ENCODE measurements around the gene JHY. TPM values are rescaled to one million over a fixed set of nuclear protein-coding genes. Genes with fewer than 3 reads are reported as not detected.

JHY gene
- total RNA-seq, 1 experiment from 2014 or later = 3.0 TPM

DNA sequence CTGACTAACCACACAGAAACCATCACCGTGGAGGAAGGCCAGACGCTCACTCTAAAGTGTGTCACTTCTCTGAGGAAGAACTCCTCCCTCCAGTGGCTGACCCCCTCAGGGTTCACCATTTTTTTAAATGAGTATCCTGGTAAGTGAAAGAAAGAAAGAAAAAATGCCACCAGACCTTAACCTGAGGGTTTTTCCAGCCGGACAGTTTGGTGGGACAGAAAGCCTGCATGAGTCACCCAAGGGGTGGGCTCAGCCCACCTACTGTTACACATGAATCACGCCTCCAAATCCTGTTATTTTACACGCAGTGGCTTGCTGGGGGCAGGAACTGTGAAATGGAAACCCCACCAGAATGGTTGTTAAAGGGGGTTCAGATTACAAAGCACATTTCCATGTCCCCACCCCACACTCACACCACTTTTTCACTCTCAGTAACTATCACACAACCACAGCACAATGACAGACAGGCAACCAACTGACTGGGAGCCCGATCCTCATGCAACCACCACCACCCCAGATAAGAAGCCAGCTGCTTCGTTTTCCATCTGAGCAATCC is 32.4 kb upstream of the JHY start:
- TF ChIP-seq, protein P1, sequence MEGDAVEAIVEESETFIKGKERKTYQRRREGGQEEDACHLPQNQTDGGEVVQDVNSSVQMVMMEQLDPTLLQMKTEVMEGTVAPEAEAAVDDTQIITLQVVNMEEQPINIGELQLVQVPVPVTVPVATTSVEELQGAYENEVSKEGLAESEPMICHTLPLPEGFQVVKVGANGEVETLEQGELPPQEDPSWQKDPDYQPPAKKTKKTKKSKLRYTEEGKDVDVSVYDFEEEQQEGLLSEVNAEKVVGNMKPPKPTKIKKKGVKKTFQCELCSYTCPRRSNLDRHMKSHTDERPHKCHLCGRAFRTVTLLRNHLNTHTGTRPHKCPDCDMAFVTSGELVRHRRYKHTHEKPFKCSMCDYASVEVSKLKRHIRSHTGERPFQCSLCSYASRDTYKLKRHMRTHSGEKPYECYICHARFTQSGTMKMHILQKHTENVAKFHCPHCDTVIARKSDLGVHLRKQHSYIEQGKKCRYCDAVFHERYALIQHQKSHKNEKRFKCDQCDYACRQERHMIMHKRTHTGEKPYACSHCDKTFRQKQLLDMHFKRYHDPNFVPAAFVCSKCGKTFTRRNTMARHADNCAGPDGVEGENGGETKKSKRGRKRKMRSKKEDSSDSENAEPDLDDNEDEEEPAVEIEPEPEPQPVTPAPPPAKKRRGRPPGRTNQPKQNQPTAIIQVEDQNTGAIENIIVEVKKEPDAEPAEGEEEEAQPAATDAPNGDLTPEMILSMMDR (IDR thresholded peaks at IDR 0.05; ENCODE audit: unreplicated experiment) = no peak
- ChIA-PET POLR2A (interaction anchor here (0.6 kb wide), 1 partner anchor 47 kb away, joined by 3 read pairs; no protein-coding TSS in a partner anchor), CTCF (interaction anchor here (0.6 to 14.6 kb wide), 5 partner anchors 14 to 269 kb away, joined by 3 to 404 read pairs (median 27); no protein-coding TSS in a partner anchor)
- DNase-seq (ENCODE audit: unreplicated experiment) = peak; percentile 13
- no peak overlapping the region for H3K27ac Mint-ChIP-seq (ENCODE audit: low read depth, unreplicated experiment)
- no TSS peak for BruUV-seq (replicated peaks)
- H3K4me1 Mint-ChIP-seq (ENCODE audit: insufficient read depth, unreplicated experiment) = peaks cover 9% of the 10 kb centered on the region
- no peak overlapping the region for H3K4me3 Mint-ChIP-seq (ENCODE audit: unreplicated experiment)
- H3K9me3 Mint-ChIP-seq (ENCODE audit: unreplicated experiment) = no peaks in the 10 kb centered on the region
- no peaks in the 10 kb centered on the region for H3K36me3 Mint-ChIP-seq (ENCODE audit: insufficient read depth, unreplicated experiment)
- intact Hi-C loops (cut with micrococcal nuclease) = no loop called here
- no peaks in the 10 kb centered on the region for H3K27me3 Mint-ChIP-seq (ENCODE audit: insufficient read depth, unreplicated experiment)

DNA sequence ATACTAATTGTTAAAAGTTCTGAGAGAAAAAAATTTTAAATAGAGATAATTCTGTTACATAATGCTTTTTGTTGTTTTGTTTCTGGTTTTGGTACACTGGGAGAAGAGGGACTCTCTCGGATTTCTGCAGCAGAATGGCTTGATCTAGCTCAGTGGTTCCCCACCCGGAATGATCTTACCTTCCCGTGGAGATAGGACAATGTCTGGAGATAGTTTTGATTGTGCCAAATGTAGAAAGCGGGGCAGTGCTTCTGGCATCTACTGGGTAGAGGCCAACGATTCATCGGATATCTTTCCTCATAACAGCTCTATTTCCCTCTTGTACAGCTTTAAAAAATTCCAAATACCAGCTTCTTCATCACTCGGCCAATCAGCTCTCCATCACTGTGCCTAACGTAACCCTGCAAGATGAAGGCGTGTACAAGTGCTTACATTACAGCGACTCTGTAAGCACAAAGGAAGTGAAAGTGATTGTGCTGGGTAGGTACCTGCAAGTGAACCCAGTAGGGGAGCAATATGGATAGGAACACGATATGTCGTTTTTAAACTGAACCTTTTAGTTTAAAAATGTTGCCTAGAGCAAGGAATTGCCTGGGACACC is 31.1 kb upstream of the JHY start:
- Mint-ChIP-seq H3K9me3 (ENCODE audit: unreplicated experiment) (no peaks in the 10 kb centered on the region), H3K27me3 (ENCODE audit: insufficient read depth, unreplicated experiment) (no peaks in the 10 kb centered on the region), H3K4me3 (ENCODE audit: unreplicated experiment) (no peak overlapping the region), H3K36me3 (ENCODE audit: insufficient read depth, unreplicated experiment) (no peaks in the 10 kb centered on the region), H3K27ac (ENCODE audit: low read depth, unreplicated experiment) (no peak overlapping the region), H3K4me1 (ENCODE audit: insufficient read depth, unreplicated experiment) (peaks cover 16% of the 10 kb centered on the region)
- no TSS peak for BruUV-seq (replicated peaks)
- intact Hi-C loops (cut with micrococcal nuclease) = no loop called here
- TF ChIP-seq, protein P1 (IDR thresholded peaks at IDR 0.05; ENCODE audit: unreplicated experiment) = no peak
- ChIA-PET CTCF (interaction anchor here (0.6 to 14.6 kb wide), 14 partner anchors 9 to 271 kb away, joined by 3 to 404 read pairs (median 6); partner anchors contain the start of genes CRTAM and UBASH3B), POLR2A (interaction anchor here (0.6 to 2.9 kb wide), 4 partner anchors 47 to 983 kb away, joined by 3 to 16 read pairs (median 4); partner anchors contain the start of gene HSPA8)
- no peak for DNase-seq (ENCODE audit: unreplicated experiment)

DNA sequence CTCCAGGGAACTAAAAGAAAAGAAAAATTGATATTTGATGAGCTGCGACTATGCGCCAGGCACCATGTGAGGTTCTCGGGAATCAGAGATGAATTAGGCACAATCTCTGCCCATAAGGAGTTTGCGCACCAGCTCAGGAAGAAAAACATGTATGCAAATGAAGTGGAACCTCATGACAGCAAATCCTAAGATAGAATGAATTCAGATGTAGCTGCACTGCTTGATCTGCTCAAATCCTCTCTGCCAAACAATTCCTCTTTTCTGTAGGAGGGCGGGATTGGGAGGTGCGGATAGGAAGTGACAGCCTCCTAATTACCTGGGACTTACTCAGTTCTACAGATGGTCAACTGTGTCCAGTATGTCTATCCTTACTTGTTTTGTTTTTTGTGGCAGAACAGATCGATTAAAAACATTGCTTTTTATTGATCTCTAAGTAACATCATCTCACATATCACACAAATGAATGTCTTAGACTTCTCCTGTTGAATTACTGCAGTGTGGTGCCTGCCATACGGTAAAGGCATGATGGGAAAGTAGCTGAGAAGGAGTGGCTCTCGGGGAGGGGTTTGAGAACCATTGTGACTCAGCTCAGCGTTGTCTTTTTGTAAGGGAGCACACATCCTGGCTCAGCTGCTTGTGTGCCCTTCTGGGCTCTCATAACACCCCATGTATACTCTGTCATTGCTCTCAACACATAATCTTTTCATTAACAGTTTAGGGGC is 30.3 kb upstream of the JHY start:
- BruUV-seq (replicated peaks) = no TSS peak
- ChIA-PET CTCF (interaction anchor here (0.6 to 14.6 kb wide), 21 partner anchors 8 to 1817 kb away, joined by 3 to 404 read pairs (median 6); partner anchors contain the start of gene CRTAM), POLR2A (interaction anchor here (0.5 to 2.9 kb wide), 6 partner anchors 46 to 271 kb away, joined by 3 to 16 read pairs (median 4); partner anchors contain the start of gene HSPA8)
- no peaks in the 10 kb centered on the region for H3K9me3 Mint-ChIP-seq (ENCODE audit: unreplicated experiment)
- no peak overlapping the region for H3K4me3 Mint-ChIP-seq (ENCODE audit: unreplicated experiment)
- no peaks in the 10 kb centered on the region for H3K27me3 Mint-ChIP-seq (ENCODE audit: insufficient read depth, unreplicated experiment)
- TF ChIP-seq, protein P1 (IDR thresholded peaks at IDR 0.05; ENCODE audit: unreplicated experiment) = no peak
- peak; percentile 45 for DNase-seq (ENCODE audit: unreplicated experiment)
- peaks cover 20% of the 10 kb centered on the region for H3K4me1 Mint-ChIP-seq (ENCODE audit: insufficient read depth, unreplicated experiment)
- no peaks in the 10 kb centered on the region for H3K36me3 Mint-ChIP-seq (ENCODE audit: insufficient read depth, unreplicated experiment)
- intact Hi-C loops (cut with micrococcal nuclease) = no loop called here
- no peak overlapping the region for H3K27ac Mint-ChIP-seq (ENCODE audit: low read depth, unreplicated experiment)

DNA sequence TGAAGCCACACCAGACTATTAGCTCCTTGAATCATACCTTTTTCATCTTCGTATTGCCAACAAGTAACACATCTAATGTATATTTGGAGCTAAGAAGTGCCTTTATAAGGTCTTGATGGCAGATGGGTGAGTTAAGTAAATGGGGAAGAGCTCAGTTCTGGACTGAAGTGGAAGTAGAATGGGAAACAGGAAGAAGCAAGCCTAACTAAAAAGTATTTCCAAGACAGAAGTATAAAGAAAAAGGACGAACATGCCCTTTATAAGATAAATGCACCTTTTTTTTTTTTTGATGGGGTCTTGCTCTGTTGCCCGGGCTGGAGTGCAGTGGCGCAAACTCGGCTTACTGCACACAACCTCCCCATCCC is 29.8 kb upstream of the JHY start:
- Mint-ChIP-seq H3K27me3 (ENCODE audit: insufficient read depth, unreplicated experiment) (no peaks in the 10 kb centered on the region), H3K4me3 (ENCODE audit: unreplicated experiment) (no peak overlapping the region), H3K4me1 (ENCODE audit: insufficient read depth, unreplicated experiment) (peaks cover 20% of the 10 kb centered on the region), H3K9me3 (ENCODE audit: unreplicated experiment) (no peaks in the 10 kb centered on the region), H3K27ac (ENCODE audit: low read depth, unreplicated experiment) (no peak overlapping the region), H3K36me3 (ENCODE audit: insufficient read depth, unreplicated experiment) (no peaks in the 10 kb centered on the region)
- ChIA-PET CTCF (interaction anchor here (0.5 to 14.6 kb wide), 23 partner anchors 9 to 1818 kb away, joined by 3 to 404 read pairs (median 6); partner anchors contain the start of gene CRTAM), POLR2A (interaction anchor here (0.5 to 2.9 kb wide), 5 partner anchors 46 to 272 kb away, joined by 3 to 16 read pairs (median 5); no protein-coding TSS in a partner anchor)
- intact Hi-C loops (cut with micrococcal nuclease) = no loop called here
- no peak for DNase-seq (ENCODE audit: unreplicated experiment)
- TF ChIP-seq, protein P1 (IDR thresholded peaks at IDR 0.05; ENCODE audit: unreplicated experiment) = no peak
- no TSS peak for BruUV-seq (replicated peaks)

All from MCF 10A (cell line).